Subcutaneous adipose tissue (tissue), 4 donors: Measurements from ENCODE around the gene EGR2. TPM values are rescaled to one million over a fixed set of nuclear protein-coding genes. Genes with fewer than 3 reads are reported as not detected.

ENCODE experiments used
- CTCF ChIP-seq: fragments of 450-650 bp; IDR thresholded peaks from one replicate; pipeline ENCODE4 v1.5.1; 2016; ENCODE audit warnings: low read depth, mild to moderate bottlenecking, control low read depth, antibody characterized with exemption, moderate library complexity
- total RNA-seq, 4 donors: library from RNA; depleted of rRNA; stranded (reverse); fragments of >200 nt; gene quantifications; one replicate each; pipeline ENCODE4 v1.1.0, GENCODE V29; 2016

Gene EGR2
- total RNA-seq, 4 donors from 2014 or later: 0.38 to 5.6 (median 0.98) TPM; not detected in 1

- TF ChIP-seq CTCF: no peak
These were observed 2.4 kb upstream of the EGR2 start for GRCh38 chr10:62818426-62819011.

DNA sequence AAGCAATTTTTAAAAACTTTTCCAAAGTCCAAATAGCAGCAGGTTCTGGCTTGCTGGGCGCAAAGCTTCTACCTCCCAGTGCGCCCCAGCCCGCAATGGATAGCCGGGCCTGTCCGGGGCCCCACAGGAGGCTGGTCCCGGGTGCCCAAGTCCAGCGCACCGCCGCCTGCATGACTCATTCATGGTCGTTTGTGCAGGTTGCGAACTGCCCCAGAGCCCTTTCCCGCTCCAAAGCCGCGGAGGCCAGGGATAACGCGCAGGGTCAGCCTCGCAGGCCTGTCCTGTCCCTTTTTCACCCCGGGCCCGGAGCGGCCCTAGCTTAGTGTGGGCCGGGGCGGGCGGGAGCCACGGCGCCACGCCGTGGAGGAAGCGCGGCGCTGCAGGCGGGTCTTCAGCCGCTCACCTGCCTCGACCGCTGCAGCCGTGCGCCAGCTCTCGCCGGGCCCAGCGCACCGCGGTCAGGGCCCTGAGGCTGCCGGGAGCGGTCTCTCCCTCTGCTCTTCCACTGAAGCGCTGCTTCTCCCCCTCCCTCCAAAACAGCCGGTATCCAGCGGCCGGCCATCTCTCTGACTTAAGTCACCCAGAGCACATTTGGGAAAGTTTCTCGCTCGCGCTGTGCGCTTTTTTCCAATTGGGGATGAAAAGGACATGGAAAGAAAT, 1.7 kb upstream of the EGR2 start:
- no peak for TF ChIP-seq CTCF

GRCh38 chr10:62817121-62817765, 1.1 kb upstream of the EGR2 start:
- TF ChIP-seq CTCF: no peak

DNA sequence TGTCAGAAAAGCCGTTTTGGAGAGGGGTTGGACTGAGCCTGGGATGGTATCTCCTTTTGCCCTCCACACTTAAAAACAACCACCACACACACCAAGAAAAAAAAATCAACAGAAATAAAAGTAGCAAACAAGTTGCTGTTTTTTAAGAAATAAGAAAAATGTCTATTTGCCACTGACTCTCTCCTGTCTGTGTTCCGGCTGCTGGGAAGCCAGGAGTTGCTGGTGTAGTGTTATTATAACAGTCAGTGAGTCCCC, 163 bp downstream of the EGR2 start:
- TF ChIP-seq CTCF: no peak

DNA sequence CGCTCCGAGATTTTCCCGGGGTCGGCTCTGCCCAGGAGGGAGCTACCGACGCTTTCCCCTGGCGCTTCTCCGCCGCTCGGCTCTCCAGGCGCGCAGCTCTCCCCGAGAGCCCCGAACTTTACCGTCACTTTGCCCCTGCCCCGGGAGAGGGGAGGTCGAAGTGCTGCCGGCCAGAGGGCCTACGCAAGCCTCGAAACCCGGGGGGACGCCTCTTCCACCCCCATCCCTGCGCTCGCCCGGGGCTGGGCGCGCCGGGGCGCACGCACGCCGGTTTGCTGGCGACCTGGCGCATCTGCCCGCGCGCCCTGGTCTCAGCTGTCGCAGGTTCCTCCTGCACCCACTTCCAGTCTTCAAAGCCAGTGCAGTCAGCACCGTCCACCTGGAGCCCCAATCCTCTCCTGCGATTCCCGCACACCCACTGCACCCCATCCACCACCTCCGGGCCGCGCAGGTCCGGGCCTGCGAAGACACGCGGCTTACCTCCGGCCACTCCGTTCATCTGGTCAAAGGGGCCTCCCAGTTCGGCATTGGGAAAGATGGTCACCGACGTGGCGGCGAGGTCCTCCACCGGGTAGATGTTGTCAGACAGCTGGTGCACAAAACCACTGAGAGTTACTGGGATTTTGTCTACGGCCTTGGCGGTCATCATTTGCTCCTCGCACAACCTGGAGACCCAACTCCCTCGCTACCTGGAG, 638 bp downstream of the EGR2 start:
- no peak for TF ChIP-seq CTCF

- TF ChIP-seq CTCF: no peak
These were observed 1.3 kb downstream of the EGR2 start for GRCh38 chr10:62814756-62815380.

GRCh38 chr10:62813981-62814380, 2.2 kb downstream of the EGR2 start:
- no peak for TF ChIP-seq CTCF
